H1 (cell line): ENCODE results near the gene NDEL1. TPM values are rescaled to one million over a fixed set of nuclear protein-coding genes. Genes with fewer than 3 reads are reported as not detected.

Source experiments
- CTCF ChIA-PET: fragments of 300-600 bp; sonication (Branson Sonifier 250); formaldehyde crosslinking; loops from one replicate; lab custom pipeline; 2021; ENCODE audit not compliant: partially characterized antibody; lab: Charles Lee
- POLR2A ChIA-PET: fragments of 300-600 bp; sonication (Branson Sonifier 250); formaldehyde crosslinking; loops from one replicate; lab custom pipeline; 2021; ENCODE audit warnings: inconsistent platforms; ENCODE audit not compliant: partially characterized antibody; lab: Charles Lee
- DNase-seq, 2 experiments: peaks; one replicate each; pipeline versions ENCODE4 v3.0.0 to v3.0.0-alpha.2; 2010 to 2022; ENCODE audit warnings: low spot score in 2 of 2, low read depth in 1 of 2, mixed read lengths in 1 of 2
- FAIRE-seq: peaks from 2 replicates; lab custom pipeline; 2011; peaks lifted over from hg19 to GRCh38; lab: Jason Lieb, UNC
- H2AFZ ChIP-seq: 2 replicates; pipeline ENCODE4 v1.8.1; 2012; ENCODE audit warnings: low read length, inconsistent platforms
- H2AK5ac ChIP-seq: 2 replicates; pipeline ENCODE4 v1.6.1; 2013; ENCODE audit warnings: low read depth, low read length
- H2BK120ac ChIP-seq: replicated peaks from 2 replicates; pipeline ENCODE3; 2013; ENCODE audit warnings: low read depth, low read length, inconsistent platforms
- H2BK12ac ChIP-seq: 2 replicates; pipeline ENCODE4 v1.6.1; 2013; ENCODE audit warnings: low read depth, low read length
- H2BK15ac ChIP-seq: 2 replicates; pipeline ENCODE4 v1.6.1; 2013; ENCODE audit warnings: low read length
- H2BK20ac ChIP-seq: 2 replicates; pipeline ENCODE4 v1.6.1; 2013; ENCODE audit warnings: low read length
- H2BK5ac ChIP-seq: 2 replicates; pipeline ENCODE4 v1.6.1; 2013; ENCODE audit warnings: low read depth, low read length
- H3K14ac ChIP-seq: 2 replicates; pipeline ENCODE4 v1.6.1; 2013; ENCODE audit warnings: inconsistent platforms; ENCODE audit not compliant: insufficient read length
- H3K18ac ChIP-seq: 2 replicates; pipeline ENCODE4 v1.6.1; 2013; ENCODE audit warnings: low read length; ENCODE audit errors: extremely low read depth
- H3K23ac ChIP-seq: 2 replicates; pipeline ENCODE4 v1.6.1; 2013; ENCODE audit warnings: inconsistent platforms; ENCODE audit not compliant: insufficient read length
- H3K23me2 ChIP-seq: 2 replicates; pipeline ENCODE4 v1.6.1; 2013; ENCODE audit warnings: low read depth, low read length
- H3K27ac ChIP-seq: 2 replicates; pipeline ENCODE4 v1.6.1; 2011; ENCODE audit warnings: low read depth, low read length, inconsistent platforms
- H3K27me3 ChIP-seq, 4 experiments: replicated peaks in 1 of 4; 1 replicate in 1 of 4; 2 replicates in 3 of 4; pipeline versions ENCODE4 v1.6.1 to v1.8.1; 2011 to 2013; ENCODE audit warnings: low read length in 3 of 4, mild to moderate bottlenecking in 3 of 4, inconsistent platforms in 2 of 4, mixed read lengths in 2 of 4, moderate library complexity in 1 of 4; ENCODE audit not compliant: control insufficient read depth in 3 of 4, insufficient read depth in 3 of 4; ENCODE audit errors: extremely low read depth in 1 of 4
- H3K36me3 ChIP-seq, 4 experiments: 2 replicates each; pipeline versions ENCODE4 v1.6.1 to v1.8.1; 2011 to 2013; ENCODE audit warnings: mild to moderate bottlenecking in 4 of 4, low read length in 3 of 4, moderate library complexity in 2 of 4, control low read depth in 1 of 4, inconsistent platforms in 1 of 4; ENCODE audit not compliant: insufficient read depth in 4 of 4, control insufficient read depth in 2 of 4
- H3K4ac ChIP-seq: replicated peaks from 2 replicates; pipeline ENCODE3; 2013; ENCODE audit warnings: low read length, low read depth, mixed read lengths, inconsistent platforms; ENCODE audit not compliant: insufficient read length
- H3K4me1 ChIP-seq, 4 experiments: replicated peaks in 1 of 4; 1 replicate in 1 of 4; 2 replicates in 3 of 4; pipeline versions ENCODE4 v1.6.1 to v1.8.1; 2011 to 2013; ENCODE audit warnings: low read length in 3 of 4, inconsistent platforms in 2 of 4, mixed read lengths in 1 of 4; ENCODE audit not compliant: insufficient read depth in 4 of 4, control insufficient read depth in 3 of 4
- H3K4me2 ChIP-seq, 2 experiments: 2 replicates each; pipeline versions ENCODE4 v1.6.1 to v1.8.1; 2011 to 2013; ENCODE audit warnings: low read depth in 2 of 2, low read length in 2 of 2, control low read depth in 1 of 2, inconsistent platforms in 1 of 2, mild to moderate bottlenecking in 1 of 2; ENCODE audit not compliant: insufficient read depth in 1 of 2
- H3K4me3 ChIP-seq, 4 experiments: fragments of 200-600, 300-600 bp in 1 of 4; sonication (generic), shearing (Covaris generic), sonication (Bioruptor Twin) in 1 of 4; 2 replicates each; pipeline versions ENCODE4 v1.5.1 to v1.8.1; 2011 to 2016; ENCODE audit warnings: low read length in 4 of 4, low read depth in 3 of 4, control low read depth in 2 of 4, inconsistent platforms in 2 of 4, mild to moderate bottlenecking in 2 of 4, mixed read lengths in 1 of 4, moderate library complexity in 1 of 4; ENCODE audit not compliant: insufficient read depth in 2 of 4; ENCODE audit errors: extremely low read depth in 1 of 4
- H3K56ac ChIP-seq: replicated peaks from 2 replicates; pipeline ENCODE3; 2013; ENCODE audit warnings: low read depth, mild to moderate bottlenecking, mixed read lengths, low read length, inconsistent platforms; ENCODE audit not compliant: insufficient read length
- H3K79me1 ChIP-seq: 2 replicates; pipeline ENCODE4 v1.6.1; 2013; ENCODE audit warnings: low read depth, low read length, control low read depth
- H3K79me2 ChIP-seq, 2 experiments: 2 replicates each; pipeline versions ENCODE4 v1.6.1 to v1.8.1; 2012 to 2013; ENCODE audit warnings: low read length in 2 of 2, mild to moderate bottlenecking in 2 of 2, inconsistent platforms in 1 of 2; ENCODE audit not compliant: insufficient read depth in 2 of 2, control insufficient read depth in 1 of 2
- H3K9ac ChIP-seq, 4 experiments: replicated peaks in 1 of 4; 1 replicate in 1 of 4; 2 replicates in 3 of 4; pipeline versions ENCODE4 v1.6.1 to v1.8.1; 2011 to 2013; ENCODE audit warnings: low read depth in 3 of 4, low read length in 3 of 4, control low read depth in 2 of 4, mild to moderate bottlenecking in 2 of 4, moderate library complexity in 2 of 4, inconsistent platforms in 1 of 4; ENCODE audit errors: extremely low read depth in 1 of 4
- H3K9me3 ChIP-seq, 2 experiments: 2 replicates each; pipeline versions ENCODE4 v1.6.1 to v1.8.1; 2012 to 2013; ENCODE audit warnings: mild to moderate bottlenecking in 2 of 2, moderate library complexity in 2 of 2, control low read depth in 1 of 2, inconsistent platforms in 1 of 2, low read depth in 1 of 2, low read length in 1 of 2, mixed read lengths in 1 of 2; ENCODE audit not compliant: insufficient read depth in 2 of 2
- H4K20me1 ChIP-seq, 2 experiments: replicated peaks in 1 of 2; 2 replicates each; pipeline versions ENCODE3 to v1.8.1; 2011 to 2013; ENCODE audit warnings: inconsistent platforms in 2 of 2, low read length in 2 of 2, mild to moderate bottlenecking in 1 of 2; ENCODE audit not compliant: insufficient read depth in 2 of 2, control insufficient read depth in 1 of 2
- H4K5ac ChIP-seq: 2 replicates; pipeline ENCODE4 v1.6.1; 2013; ENCODE audit warnings: low read length, low read depth, mixed read lengths, inconsistent platforms; ENCODE audit not compliant: insufficient read length
- H4K8ac ChIP-seq: 2 replicates; pipeline ENCODE4 v1.8.0; 2013; ENCODE audit warnings: mild to moderate bottlenecking, moderate library complexity, low read length, inconsistent platforms; ENCODE audit not compliant: insufficient read depth; ENCODE audit errors: extremely low read depth
- H4K91ac ChIP-seq: replicated peaks from 2 replicates; pipeline ENCODE3; 2013; ENCODE audit warnings: low read length, mixed read lengths, inconsistent platforms; ENCODE audit not compliant: insufficient read length
- BCL11A ChIP-seq, 2 experiments: IDR thresholded peaks; one replicate each; pipeline ENCODE4 v1.6.1; 2011; ENCODE audit warnings: low read depth in 2 of 2, low read length in 2 of 2, mild to moderate bottlenecking in 2 of 2
- CREB1 ChIP-seq: IDR thresholded peaks from 2 replicates; pipeline ENCODE4 v1.6.1; 2012; ENCODE audit warnings: inconsistent platforms
- KDM1A ChIP-seq: fragments of 200-600, 300-600 bp; sonication (generic); IDR thresholded peaks from 2 replicates; pipeline ENCODE4 v1.7.1; 2016; ENCODE audit warnings: mild to moderate bottlenecking, low read length, borderline replicate concordance
- NRF1 ChIP-seq: IDR thresholded peaks from 2 replicates; pipeline ENCODE4 v1.6.1; 2011; ENCODE audit warnings: mild to moderate bottlenecking, low read depth, low read length, improper control_type of control experiment
- PHF8 ChIP-seq: fragments of 200-600 bp; sonication (generic); conservative IDR thresholded peaks from 2 replicates; pipeline ENCODE4 v1.7.1; 2012; ENCODE audit warnings: low read depth, mild to moderate bottlenecking, inconsistent platforms, low read length, moderate library complexity
- POLR2AphosphoS5 ChIP-seq: IDR thresholded peaks from 2 replicates; pipeline ENCODE4 v1.6.1; 2011; ENCODE audit warnings: low read depth, low read length
- RAD21 ChIP-seq, 2 experiments: IDR thresholded peaks in 1 of 2; conservative IDR thresholded peaks in 1 of 2; 2 replicates each; pipeline ENCODE4 v1.6.1; 2011; ENCODE audit warnings: low read depth in 2 of 2, low read length in 2 of 2, improper control_type of control experiment in 1 of 2, inconsistent platforms in 1 of 2, mild to moderate bottlenecking in 1 of 2, moderate library complexity in 1 of 2
- TAF1 ChIP-seq: IDR thresholded peaks from 2 replicates; pipeline ENCODE4 v1.6.1; 2011; ENCODE audit warnings: mild to moderate bottlenecking, low read depth, low read length
- WGBS, 2 experiments: shearing (Covaris generic) in 1 of 2; methylation state at CpG; one replicate each; pipeline versions ENCODE4 v1.1.6 to v1.1.7; 2013 to 2015; ENCODE audit warnings: low lambda C conversion rate in 2 of 2, mixed read lengths in 2 of 2, inconsistent platforms in 1 of 2, low coverage in 1 of 2, missing lambda C conversion rate in 1 of 2; ENCODE audit not compliant: insufficient replicate concordance in 2 of 2, insufficient coverage in 1 of 2, insufficient read length in 1 of 2; ENCODE audit errors: extremely low coverage in 1 of 2, missing lambda C conversion rate in 1 of 2; 5-methylcytosine and 5-hydroxymethylcytosine counted together
- polyA plus RNA-seq, 7 experiments: library from polyadenylated mRNA; depleted of rRNA in 3 of 7; stranded (reverse) in 5 of 7; unstranded in 2 of 7; fragments of >200 nt in 5 of 7; fragments of 200-250 nt in 2 of 7; gene quantifications; 1 replicate in 5 of 7; 2 replicates in 1 of 7; 4 replicates in 1 of 7; pipeline versions ENCODE4 v1.2.1 to v1.2.3, GENCODE V29; 2011 to 2013; ENCODE audit warnings: missing spikeins in 2 of 7, mixed read lengths in 2 of 7
- total RNA-seq: library from RNA; stranded (reverse); fragmentation: NEBNext Ultra II Directional; extraction: Animal tissue kit (Norgen Biotek cat#: 25700); gene quantifications from 2 replicates; pipeline ENCODE4 v1.2.1, GENCODE V29; 2021
- TF ChIP-seq, protein P1 (sequence below), 3 experiments: IDR thresholded peaks; 1 replicate in 2 of 3; 2 replicates in 1 of 3; pipeline versions ENCODE4 v1.5.1 to v1.6.1; 2011; ENCODE audit warnings: low read length in 3 of 3, mild to moderate bottlenecking in 3 of 3, inconsistent platforms in 2 of 3, low read depth in 1 of 3, moderate library complexity in 1 of 3; ENCODE audit not compliant: insufficient read depth in 1 of 3; ENCODE audit errors: control extremely low read depth in 1 of 3

The NDEL1 gene
- total and polyA plus RNA-seq, 2 of the 8 experiments (the other 6 are each of a cell fraction or from before 2014, with no cell fraction given) = 31.1 to 32.9 TPM

- FAIRE-seq = no peak
- CTCF ChIA-PET = interaction anchor here (1.1 kb wide), 1 partner anchor 18 kb away, joined by 3 read pairs; no protein-coding TSS in a partner anchor
- no peak overlapping the region for H3K27ac ChIP-seq
Observed at GRCh38 chr17:8426094-8426720, 9.5 kb upstream of the NDEL1 start.

More at GRCh38 chr17:8426094-8426720, 9.5 kb upstream of the NDEL1 start:
- no peak overlapping the region for H3K23ac ChIP-seq
- no peak overlapping the region for H4K5ac ChIP-seq
- H2BK5ac ChIP-seq = no peak overlapping the region
- no peak overlapping the region for H3K4ac ChIP-seq
- no peaks in the 10 kb centered on the region for H3K27me3 ChIP-seq
- no peak for TF ChIP-seq KDM1A
- no peak for TF ChIP-seq NRF1
- TF ChIP-seq TAF1 = no peak
- TF ChIP-seq BCL11A (IDR thresholded peaks at IDR 0.05; ENCODE audit: low read depth in 2 of 2, low read length in 2 of 2) = no peak
- no peak for TF ChIP-seq RAD21 (IDR thresholded peaks at IDR 0.05 in 1 of 2, conservative IDR thresholded peaks at IDR 0.05 in 1 of 2; ENCODE audit: low read depth in 2 of 2, low read length in 2 of 2)
- no peak for TF ChIP-seq CREB1
- no peak for TF ChIP-seq POLR2AphosphoS5
- TF ChIP-seq PHF8 = no peak
- TF ChIP-seq, protein P1, sequence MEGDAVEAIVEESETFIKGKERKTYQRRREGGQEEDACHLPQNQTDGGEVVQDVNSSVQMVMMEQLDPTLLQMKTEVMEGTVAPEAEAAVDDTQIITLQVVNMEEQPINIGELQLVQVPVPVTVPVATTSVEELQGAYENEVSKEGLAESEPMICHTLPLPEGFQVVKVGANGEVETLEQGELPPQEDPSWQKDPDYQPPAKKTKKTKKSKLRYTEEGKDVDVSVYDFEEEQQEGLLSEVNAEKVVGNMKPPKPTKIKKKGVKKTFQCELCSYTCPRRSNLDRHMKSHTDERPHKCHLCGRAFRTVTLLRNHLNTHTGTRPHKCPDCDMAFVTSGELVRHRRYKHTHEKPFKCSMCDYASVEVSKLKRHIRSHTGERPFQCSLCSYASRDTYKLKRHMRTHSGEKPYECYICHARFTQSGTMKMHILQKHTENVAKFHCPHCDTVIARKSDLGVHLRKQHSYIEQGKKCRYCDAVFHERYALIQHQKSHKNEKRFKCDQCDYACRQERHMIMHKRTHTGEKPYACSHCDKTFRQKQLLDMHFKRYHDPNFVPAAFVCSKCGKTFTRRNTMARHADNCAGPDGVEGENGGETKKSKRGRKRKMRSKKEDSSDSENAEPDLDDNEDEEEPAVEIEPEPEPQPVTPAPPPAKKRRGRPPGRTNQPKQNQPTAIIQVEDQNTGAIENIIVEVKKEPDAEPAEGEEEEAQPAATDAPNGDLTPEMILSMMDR (IDR thresholded peaks at IDR 0.05; ENCODE audit: control extremely low read depth in 1 of 3, insufficient read depth in 1 of 3, low read depth in 1 of 3, low read length in 3 of 3) = no peak
- no peak overlapping the region for H3K18ac ChIP-seq
- no peaks in the 10 kb centered on the region for H3K23me2 ChIP-seq
- H3K4me1 ChIP-seq = no peaks in the 10 kb centered on the region
- H3K79me2 ChIP-seq = no peaks in the 10 kb centered on the region
- H3K56ac ChIP-seq = no peak overlapping the region
- H3K14ac ChIP-seq = no peak overlapping the region
- POLR2A ChIA-PET = interaction anchor here (0.7 to 1.7 kb wide), 4 partner anchors 9 to 44 kb away, joined by 3 to 5 read pairs (median 3); partner anchors contain the start of gene NDEL1
- H3K36me3 ChIP-seq = no peaks in the 10 kb centered on the region
- no peaks in the 10 kb centered on the region for H3K9me3 ChIP-seq
- no peaks in the 10 kb centered on the region for H4K20me1 ChIP-seq
- H2BK12ac ChIP-seq = no peak overlapping the region
- no peak overlapping the region for H4K91ac ChIP-seq
- H3K4me2 ChIP-seq = no peak overlapping the region
- DNase-seq = no peak
- no peak overlapping the region for H2AK5ac ChIP-seq
- 83% methylated on average over 6 of the region's 6 CpGs; no CpG with 5 or more reads in 1 of the 2 experiments for WGBS, 2 experiments
- no peak overlapping the region for H3K9ac ChIP-seq
- 0 out of 2 replicates have a peak overlapping the region, but pooled peaks have one; percentile 11 for H2AFZ ChIP-seq
- H4K8ac ChIP-seq = no peak overlapping the region
- no peak overlapping the region for H2BK15ac ChIP-seq
- no peak overlapping the region for H2BK20ac ChIP-seq
- H3K79me1 ChIP-seq = no peaks in the 10 kb centered on the region
- no peak overlapping the region for H3K4me3 ChIP-seq
- no peak overlapping the region for H2BK120ac ChIP-seq
